GM18861 (cell line): Measurements from ENCODE around the gene AGPAT3.

Source experiments
- ATAC-seq: cut with Tn5 transposase; IDR thresholded peaks from one replicate; pipeline ENCODE4 v1.9.1; 2021; ENCODE audit not compliant: unreplicated experiment

Gene AGPAT3

DNA sequence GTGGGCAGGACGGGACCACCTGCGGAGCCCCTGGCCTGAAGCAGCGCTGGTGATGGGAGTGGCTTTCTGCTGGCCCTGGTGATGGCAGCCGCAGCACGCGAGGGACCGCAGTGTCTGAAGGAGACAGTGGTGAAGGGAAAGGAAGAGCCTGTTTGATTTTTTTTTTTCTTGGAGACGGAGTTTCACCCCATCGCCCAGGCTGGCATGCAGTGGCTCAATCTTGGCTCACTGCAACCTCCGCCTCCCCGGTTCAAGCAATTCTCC, 106.9 kb downstream of the AGPAT3 start:
- no peak for ATAC-seq

- ATAC-seq, result no peak
Measured at GRCh38 chr21:43972850-43973633, 108.0 kb downstream of the AGPAT3 start.

GRCh38 chr21:43973634-43973955, 108.6 kb downstream of the AGPAT3 start:
- no peak for ATAC-seq

DNA sequence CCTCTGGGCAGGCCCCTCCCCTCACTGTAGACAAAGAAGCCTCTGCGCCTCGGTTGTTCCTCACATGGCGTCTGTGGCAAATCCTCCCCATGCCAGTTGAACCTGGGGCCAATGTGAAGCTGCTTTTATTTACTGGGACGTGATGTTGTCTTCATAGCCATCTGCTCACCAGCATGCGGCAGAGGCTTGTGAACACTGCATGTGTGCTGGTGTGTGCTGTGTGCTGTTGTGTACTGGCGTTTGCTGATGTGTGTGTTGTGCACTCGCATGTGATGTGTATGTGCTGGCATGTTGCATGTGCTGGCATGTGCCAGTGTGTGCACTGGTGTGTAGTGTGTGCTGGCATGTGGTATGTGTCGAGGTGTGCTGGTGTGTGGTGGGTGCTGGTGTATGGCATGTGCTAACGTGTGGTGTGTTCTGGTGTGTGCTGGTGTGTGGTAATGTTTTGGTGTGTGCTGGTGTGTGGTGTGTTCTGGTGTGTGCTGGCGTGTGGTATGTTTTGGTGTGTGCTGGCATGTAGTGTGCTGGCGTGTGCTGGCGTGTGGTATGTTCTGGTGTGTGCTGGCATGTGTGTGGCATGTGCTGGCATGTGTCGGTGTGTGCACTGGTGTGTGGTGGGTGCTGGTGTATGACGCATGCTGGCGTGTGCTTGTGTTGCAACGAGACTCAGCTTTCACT, 109.9 kb downstream of the AGPAT3 start:
- no peak for ATAC-seq

GRCh38 chr21:43975469-43976098, 110.6 kb downstream of the AGPAT3 start:
- ATAC-seq, result no peak

- ATAC-seq, result no peak
Measured at GRCh38 chr21:43976661-43977060, 111.6 kb downstream of the AGPAT3 start.

DNA sequence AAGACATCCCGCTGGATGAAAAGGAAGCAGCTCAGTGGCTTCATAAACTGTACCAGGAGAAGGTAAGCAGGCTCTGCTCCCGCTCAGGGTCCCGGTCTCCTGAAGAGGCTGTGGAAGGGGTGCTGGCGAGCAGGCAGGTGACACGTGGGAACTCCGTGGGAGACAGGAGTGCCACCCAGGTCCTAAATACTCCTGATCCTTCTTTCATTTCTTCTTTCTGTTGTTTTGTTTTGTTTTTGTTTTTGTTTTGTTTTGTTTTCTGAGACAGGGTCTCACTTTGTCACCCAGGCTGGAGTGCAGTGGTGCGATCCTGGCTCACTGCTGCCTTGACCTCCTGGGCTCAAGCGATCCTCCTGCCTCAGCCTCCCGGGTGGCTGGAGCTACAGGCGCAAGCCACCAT, 113.0 kb downstream of the AGPAT3 start:
- ATAC-seq, result no peak

DNA sequence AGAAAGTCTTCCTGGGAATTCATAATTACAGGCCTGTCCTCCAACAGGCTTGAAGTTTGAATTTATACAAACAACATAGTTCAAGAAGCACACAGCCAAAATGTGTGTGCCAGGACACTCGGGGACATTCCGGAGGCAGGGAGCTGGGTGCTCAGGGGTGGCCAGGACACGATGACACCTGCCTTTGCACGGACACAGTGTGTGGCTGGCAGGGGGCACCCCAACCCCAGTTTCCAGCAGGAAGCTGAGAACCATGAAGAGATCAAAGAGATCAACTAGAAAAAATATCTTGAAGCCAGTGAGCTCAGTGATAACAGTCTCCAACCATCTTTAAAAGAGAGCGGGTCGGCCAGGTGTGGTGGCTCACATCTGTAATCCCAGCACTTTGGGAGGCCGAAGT, 114.6 kb downstream of the AGPAT3 start:
- ATAC-seq, result no peak

GRCh38 chr21:43981151-43981870, 116.3 kb downstream of the AGPAT3 start:
- no peak for ATAC-seq

DNA sequence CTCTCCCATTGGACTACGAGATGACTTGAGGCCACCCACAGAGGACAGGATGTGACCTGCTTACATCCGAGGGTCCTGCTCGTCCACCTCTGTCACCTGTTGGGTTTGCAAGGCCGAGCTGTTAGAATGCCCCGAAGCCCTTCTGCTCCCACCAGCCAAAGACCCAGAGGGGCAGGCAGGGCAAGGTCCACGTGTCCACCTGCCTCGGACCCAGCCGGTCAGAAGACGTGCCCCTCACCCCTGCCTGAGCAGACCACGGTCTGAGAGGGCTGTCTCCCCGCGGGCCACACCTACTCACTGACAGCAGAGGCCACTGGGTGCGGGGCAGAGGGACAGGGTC, 116.8 kb downstream of the AGPAT3 start:
- no peak for ATAC-seq

GRCh38 chr21:43982489-43983078, 117.6 kb downstream of the AGPAT3 start:
- no peak for ATAC-seq

DNA sequence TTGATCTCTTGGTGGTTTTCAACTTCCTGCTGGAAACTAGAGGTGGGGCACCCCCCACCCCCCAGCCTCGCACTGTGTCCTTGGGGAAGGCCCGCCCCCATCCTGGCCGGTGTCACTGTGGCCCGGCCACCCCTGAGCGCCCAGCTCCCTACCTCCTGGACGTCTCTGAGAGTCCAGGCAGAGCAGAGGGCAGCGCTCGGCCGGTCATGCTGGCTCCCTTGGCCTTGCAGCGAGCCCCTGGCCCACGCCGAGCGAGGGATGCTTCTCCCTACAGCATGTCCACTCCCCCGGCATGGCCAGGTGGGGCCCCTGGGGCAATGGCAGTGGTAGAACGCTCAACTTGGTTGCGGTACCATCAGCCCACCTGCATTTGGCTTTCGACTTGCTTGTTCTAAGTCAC, 118.4 kb downstream of the AGPAT3 start:
- ATAC-seq, result no peak

GRCh38 chr21:43983860-43984420, 118.9 kb downstream of the AGPAT3 start:
- ATAC-seq, result no peak

DNA sequence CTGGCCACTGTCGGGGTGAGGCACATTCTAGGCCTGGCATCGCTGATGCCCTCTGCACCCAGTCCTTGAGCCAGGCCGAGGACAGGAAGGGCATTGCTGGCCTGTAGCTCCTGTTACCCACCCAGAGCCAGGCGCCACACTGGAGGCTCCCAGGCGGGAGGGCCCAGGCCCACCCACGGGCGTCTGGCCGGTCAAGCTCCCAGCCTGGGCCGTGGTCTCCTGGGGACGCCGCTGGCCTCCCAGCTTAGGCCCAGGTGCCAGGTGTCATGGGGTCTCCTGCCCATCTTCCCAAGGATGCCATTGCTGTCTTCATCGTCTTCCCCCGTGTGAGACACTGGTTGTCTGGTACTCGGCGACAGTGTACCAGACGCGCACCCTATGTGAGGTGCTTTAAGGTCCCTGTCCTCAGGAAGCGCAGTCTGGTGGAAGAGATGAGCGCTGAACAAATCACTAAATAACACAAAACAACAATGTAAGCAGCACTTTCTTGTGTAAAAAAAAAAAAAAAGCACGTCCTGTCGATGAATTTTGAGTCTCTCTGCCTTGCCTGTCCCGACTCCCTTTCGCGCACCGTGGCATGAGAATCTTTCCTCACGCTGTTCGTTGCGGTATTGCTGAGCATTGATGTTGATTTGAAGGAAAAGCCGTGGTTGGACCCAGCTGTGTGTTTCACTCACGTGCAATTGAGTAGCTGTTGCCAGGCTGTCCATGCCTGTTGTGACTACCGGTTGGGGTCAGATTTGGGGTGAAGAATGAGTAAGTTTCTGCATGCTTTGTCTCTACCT, 120.1 kb downstream of the AGPAT3 start:
- ATAC-seq, result no peak

- no peak for ATAC-seq
Measured at GRCh38 chr21:43985690-43986251, 120.7 kb downstream of the AGPAT3 start.

GRCh38 chr21:43986544-43987451, 121.8 kb downstream of the AGPAT3 start:
- no peak for ATAC-seq

DNA sequence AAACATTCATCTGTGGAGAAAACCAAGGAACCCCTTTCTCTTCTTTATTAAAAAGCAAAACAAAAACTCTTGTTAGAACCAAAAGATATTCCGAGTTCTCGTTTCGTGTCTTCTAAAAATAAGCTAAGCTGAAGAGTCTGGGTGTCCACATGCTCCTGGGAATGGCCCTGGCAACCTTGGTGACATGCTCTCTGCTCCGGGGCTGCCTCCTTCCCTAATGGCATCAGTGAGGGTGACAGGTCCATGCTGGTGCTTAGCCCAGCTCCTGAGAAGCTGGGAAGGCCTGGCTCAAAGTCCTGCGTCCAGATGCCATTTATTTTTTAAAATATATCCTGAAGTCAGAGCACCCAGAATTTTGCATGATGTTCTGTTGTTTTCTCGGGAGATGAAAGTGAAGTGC, 122.5 kb downstream of the AGPAT3 start:
- ATAC-seq, result no peak

GRCh38 chr21:43988016-43988415, 123.0 kb downstream of the AGPAT3 start:
- ATAC-seq, result no peak
